Stimulated activated CD8-positive, alpha-beta memory T cell treated with anti-CD3 and anti-CD28 coated beads, Interleukin-2, amount 100 ng/mL, for 48 hours (primary cell): ENCODE measurements around the gene KIF1A.

Source experiments
- DNase-seq, 2 donors: peaks; one replicate each; pipeline ENCODE4 v3.0.0-alpha.2; 2020; ENCODE audit warnings: low read depth in 2 of 2

Gene KIF1A, protein sequence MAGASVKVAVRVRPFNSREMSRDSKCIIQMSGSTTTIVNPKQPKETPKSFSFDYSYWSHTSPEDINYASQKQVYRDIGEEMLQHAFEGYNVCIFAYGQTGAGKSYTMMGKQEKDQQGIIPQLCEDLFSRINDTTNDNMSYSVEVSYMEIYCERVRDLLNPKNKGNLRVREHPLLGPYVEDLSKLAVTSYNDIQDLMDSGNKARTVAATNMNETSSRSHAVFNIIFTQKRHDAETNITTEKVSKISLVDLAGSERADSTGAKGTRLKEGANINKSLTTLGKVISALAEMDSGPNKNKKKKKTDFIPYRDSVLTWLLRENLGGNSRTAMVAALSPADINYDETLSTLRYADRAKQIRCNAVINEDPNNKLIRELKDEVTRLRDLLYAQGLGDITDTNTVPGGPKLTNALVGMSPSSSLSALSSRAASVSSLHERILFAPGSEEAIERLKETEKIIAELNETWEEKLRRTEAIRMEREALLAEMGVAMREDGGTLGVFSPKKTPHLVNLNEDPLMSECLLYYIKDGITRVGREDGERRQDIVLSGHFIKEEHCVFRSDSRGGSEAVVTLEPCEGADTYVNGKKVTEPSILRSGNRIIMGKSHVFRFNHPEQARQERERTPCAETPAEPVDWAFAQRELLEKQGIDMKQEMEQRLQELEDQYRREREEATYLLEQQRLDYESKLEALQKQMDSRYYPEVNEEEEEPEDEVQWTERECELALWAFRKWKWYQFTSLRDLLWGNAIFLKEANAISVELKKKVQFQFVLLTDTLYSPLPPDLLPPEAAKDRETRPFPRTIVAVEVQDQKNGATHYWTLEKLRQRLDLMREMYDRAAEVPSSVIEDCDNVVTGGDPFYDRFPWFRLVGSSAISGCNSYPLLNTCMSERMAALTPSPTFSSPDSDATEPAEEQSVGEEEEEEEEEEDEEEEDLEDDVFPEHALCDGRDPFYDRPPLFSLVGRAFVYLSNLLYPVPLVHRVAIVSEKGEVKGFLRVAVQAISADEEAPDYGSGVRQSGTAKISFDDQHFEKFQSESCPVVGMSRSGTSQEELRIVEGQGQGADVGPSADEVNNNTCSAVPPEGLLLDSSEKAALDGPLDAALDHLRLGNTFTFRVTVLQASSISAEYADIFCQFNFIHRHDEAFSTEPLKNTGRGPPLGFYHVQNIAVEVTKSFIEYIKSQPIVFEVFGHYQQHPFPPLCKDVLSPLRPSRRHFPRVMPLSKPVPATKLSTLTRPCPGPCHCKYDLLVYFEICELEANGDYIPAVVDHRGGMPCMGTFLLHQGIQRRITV (N-terminal part only)

DNA sequence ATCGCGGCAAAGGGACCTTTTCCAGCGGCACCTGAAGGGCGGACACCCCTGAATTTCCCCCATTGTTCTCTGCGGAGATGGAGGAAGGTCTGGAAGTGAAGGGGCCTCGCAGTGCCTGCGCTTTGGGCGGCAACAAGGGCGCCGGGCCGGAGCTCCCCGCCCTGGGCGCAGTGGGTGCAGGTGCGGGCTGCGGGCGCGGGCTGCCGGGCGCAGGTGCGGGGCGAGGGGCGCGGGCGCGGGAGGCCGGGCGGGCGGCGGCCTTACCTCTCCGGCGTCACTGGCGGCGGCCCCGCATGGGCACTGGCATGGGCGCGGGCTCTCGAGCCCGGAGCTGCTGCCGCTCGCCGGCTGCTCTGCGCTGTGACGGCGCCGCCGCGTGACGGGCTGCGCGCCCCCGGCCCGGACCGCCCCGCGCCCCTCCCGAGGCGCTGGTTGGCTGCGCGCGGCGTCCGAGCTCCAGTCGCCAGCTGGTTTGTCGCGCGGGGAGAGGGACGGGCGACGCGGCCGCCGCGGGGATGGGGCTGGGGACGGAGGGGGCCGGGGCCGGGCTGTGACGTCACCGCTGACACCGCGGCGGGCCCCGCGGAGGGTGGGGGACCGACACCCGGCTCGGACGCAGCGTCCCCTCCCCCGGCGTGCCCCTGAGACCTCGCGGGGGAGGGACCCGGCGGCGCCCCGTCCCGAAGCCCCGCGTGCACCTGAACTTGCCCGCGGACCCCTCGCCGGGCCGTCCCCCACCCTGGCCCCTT is at the start of gene KIF1A:
TSS of gene KIF1A (minus strand) at position 362 of the 749 bp plus-strand sequence. CDS start 22,467 bp downstream, outside the sequence.
- DNase-seq, result no peak

DNA sequence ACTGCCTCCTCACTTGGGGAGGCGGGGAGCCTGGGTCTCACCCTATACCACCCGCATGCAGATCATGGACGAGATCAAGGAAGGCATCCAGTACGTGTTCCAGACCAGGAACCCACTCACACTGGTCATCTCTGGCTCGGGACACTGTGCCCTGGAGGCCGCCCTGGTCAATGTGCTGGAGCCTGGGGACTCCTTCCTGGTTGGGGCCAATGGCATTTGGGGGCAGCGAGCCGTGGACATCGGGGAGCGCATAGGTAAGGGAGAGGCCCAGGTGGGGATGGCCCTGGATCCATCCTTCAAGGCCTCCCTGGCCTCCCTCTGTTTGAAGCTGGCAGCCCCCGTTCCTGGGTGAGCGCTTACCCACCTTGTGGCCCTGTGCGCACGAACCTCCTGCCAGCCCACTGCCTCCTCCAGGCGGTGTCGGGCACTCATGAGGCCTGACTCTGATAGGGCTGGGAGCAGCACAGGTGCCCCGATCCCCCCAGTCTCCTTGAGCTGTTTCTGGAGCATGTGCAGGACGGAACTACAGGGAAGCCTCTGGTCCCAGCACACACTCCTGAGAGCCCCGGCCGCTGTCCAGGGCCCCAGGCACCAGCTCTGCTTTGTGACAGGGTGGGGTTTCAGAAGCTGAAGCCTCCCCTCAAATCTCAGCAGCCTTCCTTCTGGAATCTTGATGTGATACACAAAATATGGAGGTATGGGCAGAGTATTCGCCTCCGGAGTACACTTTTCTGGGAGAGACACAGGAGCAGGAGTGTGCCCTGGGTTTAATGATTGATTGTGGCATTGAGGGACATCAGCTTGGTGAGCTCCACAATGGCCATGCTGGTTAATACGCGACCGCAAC is 49.3 kb upstream of the KIF1A start:
- no peak for DNase-seq

DNA sequence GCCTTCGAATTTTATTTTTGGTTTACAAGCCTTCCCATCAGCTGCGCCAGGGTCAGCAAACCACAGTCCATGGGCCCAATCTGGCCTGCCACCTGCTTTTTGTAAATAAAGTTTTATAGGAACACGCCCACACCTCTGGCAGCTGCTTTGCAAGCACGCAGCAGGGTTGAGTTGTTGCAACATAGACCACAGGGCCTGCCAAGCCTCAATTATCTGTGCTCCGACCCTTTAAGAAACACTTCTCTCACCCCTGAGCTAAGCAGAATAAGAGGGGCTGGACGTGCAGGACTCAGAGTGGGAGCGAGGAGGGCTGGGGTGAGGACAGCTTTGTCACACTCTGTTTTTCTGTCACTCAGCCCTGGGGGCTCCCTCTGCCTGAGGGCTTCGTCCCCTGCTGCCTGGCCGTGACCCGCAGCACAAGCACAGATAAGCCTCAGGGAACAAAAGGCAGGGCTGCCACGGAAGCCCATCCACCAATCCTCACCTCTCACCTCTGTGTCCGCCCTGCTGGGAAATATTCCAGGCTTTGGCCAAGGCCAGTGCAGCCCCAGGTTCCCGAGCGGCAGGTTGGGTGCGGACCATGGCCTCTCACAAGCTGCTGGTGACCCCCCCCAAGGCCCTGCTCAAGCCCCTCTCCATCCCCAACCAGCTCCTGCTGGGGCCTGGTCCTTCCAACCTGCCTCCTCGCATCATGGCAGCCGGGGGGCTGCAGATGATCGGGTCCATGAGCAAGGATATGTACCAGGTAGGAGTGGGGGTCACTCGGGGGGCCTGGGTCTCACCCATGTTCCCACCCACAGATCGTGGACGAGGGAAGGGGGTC is 48.5 kb upstream of the KIF1A start, which contains the start of gene AGXT:
TSS of gene AGXT (plus strand) at position 539 of the 823 bp plus-strand sequence. CDS start at position 581, 42 bp downstream.
- DNase-seq, result no peak

DNA sequence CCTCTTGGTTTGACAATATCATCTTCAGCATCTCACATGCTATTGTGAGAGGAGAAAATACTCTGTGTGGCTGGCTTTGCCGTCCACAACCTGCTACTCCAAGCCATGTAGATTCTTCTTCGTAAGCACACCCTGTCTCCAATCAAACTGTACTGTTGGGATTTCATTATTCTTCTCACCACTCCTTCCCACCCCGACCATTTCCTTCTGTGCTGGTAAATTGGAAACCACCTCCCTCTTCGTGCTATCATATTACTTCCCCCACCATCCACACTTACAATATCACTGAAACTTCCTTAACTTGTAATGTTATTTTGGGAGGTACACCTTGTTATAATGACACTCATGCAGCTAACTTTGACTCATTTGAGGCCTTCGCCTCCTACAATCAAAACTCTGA is 45.4 kb upstream of the KIF1A start:
- DNase-seq, result no peak

DNA sequence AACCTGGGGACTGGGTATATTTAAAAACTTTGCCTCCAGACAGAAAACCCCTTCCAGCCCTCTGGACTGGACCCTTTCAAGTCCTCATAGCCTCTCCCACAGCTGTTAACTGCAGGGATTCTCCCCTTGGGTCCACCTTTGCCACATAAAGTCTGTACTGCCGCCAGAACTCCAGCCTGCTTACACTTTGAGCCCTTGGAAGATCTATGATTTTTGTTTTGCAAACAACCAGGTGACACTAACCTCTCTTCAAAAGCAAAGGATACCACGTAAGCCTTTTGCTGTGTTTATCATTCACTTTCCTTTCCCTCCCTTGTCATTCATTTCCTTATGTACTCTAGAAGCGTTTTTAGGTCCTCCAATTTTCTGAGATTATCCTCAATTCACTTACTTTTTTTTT is 44.5 kb upstream of the KIF1A start:
- DNase-seq, result no peak

DNA sequence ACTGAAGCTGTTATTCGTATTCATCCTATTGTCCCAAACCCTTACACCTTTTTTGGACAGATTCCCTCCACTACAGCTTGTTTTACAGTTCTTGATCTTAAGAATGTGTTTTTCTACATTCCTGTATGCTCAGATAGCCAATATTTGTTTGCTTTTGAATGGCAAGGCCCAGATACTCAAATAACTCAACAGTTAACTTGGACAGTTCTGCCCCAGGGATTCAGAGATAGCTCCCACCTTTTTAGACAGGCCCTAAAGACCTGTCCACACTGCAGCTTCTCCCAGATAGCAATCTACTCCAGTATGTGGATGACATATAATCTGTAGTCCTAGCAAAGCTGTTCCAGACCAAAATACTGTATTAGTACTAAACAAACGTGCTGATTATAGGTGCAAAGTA is 41.5 kb upstream of the KIF1A start:
- DNase-seq, result no peak

DNA sequence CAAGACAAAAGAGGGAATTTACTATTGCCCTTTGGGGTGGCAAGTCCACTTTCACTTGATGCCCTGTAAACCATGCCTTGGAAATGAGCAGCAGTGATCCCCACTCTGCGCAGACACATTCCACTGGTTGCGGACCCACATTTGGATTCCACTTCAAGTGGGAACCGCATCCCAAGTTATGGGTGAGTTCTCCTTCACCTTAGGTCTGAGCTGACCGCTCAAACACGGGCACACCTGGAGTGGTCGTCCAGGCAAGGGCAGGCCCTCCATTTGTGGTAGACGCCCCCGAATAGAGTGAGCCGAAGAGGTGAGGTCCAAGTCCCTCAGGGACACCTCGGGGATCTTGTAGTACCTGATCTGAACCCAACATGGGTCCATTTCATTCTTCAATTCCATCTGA is 38.9 kb upstream of the KIF1A start:
- no peak for DNase-seq

DNA sequence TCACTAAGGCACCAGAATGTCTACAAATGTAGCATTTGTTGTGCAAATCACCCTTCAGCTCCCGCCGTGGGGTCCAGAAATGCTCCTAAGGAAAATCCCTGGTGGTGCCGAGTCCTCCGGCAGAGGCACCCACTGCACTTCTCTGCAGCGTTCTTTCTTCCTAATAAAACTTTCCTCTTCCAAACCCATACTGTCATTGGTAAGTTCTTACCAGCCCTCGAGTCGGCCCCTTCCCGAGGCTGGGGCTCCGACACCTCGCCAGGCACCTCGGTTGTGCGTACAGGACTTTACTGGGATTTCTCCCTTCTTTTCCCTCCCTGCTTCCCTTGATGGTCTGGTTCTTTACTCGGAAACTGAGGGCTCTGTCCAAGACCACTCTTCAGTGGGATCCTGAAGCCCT is 38.3 kb upstream of the KIF1A start:
- no peak for DNase-seq

DNA sequence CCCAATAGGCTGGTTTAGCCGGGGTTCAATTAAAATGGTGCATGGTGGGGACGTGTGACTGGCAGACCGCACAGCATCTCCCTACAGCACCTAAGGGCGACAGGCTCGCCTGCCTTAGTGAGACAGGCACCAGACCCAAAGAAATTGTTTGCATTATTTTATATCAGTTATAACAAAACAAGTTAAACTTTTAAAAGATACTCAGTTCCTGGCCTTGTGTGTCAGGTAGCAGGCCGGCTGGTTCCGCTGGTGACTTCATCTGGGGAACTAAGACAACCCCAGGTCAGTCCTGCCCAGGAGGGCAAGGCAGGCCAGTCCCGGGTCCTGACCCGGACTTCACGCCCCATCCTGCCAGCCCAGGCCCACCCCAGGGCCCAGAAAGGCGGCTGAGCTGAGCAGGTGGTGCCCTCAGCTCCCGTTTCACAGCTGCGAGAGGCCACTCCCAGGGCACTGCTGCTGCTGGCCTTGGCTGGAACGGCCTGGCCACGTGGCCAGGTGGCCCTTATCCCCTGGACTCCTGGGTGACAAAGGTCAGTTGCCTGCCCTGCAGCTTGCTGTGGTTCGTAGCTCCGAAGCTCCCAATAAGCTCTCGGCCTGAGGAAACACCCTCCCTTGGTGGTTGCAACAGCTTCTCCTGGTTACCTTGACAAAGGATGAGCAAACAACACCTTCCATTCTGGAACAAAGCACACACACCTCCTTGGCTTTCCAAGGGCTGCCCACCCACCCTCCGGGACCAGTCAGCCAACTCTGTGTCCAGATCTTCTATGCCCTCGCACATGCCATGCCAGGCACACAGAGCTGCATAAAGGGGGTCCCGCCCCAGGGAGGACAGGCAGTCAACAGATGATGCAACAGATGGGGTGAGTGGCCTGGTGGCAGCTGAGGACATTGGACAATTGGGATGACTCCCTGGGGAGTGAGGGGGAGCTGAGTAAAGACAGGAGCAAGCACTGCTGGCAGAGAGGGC is 37.3 kb upstream of the KIF1A start:
- no peak for DNase-seq

DNA sequence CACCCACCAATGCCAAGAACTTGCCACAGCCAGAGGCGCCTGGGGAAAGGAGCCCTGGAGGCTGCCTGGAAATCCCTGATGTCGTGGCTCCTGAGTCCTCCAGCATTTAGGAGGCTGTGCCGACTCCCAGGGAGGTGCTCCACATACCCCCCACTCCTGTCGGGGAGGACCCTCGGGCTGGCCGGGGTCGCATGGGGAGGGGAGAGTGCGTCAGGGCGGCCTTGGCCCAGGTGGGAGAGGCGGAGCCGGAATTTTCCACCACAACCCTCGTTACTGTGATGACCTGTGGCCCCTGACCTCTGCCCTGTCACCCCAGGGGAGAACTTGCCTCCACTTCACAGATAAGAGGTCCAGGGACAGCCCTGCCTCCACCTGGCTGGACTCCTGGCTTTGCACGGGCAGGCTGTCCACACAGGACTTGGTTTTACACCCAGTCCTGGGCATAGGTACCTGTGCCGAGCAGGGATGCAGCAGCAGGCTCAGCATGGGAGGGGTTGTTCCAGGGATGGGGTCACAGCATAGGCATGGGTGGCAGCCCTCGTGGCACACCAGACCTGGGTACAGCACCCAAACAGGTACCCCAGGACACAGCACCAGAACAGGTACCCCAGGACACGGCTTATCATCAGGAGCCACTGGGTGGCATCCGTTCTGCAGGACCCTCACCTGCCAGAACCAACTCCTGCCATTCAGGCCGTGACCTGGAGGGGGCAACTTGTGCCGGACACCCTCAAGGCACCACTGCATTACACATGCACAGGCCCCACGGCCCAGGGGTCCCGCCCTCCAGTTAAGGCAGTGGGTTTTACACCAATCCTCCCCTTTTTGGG is 36.3 kb upstream of the KIF1A start:
- no peak for DNase-seq

DNA sequence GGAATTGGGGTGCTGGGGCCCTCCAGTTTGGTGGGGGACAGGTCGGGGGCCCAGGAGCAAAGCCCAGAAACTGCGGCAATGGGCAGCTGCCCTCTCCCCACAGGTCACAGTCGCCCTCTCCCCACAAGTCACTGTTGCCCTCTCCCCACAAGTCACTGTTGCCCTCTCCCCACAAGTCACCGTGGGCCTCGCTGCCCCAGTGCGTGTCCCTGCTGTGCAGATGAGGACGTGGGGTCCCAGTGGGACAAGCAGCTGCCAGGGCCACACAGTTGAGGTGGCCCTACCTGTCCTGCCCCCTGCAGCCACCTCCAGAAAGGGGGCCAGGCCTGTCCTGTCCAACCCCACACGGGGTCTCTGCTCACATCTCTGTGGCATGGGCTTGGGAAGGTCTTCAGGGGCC is 35.7 kb upstream of the KIF1A start:
- DNase-seq, result no peak

DNA sequence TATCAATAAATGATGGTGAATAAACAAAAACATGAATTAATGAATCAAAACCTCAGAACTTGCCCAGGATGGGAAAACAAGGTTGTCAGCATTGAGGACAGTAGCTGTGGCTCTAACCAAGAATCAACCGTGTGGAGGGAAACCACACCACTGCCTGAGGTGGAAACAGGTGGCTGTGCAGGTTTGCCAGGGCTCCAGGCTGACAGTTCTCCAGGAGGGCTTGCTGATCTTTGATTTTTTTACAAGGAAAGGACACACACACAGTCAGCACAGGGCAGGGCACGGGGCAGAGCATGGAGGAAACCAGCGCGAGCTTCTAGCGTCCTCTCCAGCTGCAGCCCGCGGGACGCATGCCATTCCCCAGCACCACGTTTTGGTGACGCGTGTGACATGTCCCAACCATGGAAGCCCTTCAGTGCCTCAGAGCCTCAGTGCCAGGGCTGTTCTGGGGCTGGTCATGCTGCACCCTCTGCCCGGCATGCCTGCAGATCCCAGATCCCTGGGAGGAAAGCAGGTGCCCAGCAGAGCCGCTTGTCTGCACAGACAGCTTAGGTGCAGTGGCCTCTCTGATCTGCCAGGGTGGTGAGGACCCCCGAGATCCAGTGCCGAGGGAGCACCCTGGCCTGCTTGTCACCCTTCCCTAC is 32.8 kb upstream of the KIF1A start:
- DNase-seq, result no peak

DNA sequence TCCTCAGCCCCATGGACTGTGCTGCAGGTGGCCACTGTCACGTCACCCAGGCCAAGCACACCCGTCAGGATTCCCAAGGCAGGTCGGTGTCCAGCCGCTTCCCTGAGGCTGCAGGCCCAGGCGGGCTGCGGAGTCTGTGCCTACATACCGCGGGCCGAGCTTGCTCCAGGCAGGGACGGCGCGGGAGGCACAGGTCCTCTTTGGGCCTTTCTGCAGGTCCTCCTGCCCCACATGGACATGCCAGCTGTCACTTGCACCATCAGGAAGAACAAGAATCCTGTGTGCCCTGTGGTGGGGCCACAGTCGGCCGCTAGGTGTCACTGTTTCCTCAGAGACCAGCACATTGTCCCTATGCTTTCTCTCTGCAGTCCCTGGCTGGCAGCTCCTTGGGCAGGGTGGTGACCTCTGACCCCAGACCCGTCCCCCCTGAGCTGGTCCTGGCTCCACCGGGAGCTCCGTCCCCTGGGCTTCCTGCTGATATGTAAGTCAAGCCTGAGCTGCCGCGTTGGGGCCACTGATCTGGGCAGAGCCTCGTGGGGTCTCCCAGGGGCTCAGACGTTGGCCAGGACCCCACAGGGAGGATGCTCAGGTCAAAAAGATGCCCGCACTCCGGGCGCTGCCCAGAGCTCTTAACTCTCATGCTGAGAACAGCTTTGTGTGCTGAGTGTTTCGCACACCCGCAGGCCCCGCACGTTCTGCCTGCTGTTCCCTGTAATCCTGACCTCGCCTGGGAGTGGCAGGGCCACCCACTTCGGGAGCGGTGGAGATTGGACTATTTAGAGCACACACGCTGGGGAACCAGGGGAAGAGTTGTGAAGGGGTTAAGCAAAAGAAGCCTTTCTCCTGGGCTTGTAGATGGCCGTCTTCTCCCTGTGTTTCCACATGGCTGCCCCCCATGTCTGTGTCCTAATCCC is 31.3 kb upstream of the KIF1A start:
- DNase-seq, result peak; percentile 74 to 77

DNA sequence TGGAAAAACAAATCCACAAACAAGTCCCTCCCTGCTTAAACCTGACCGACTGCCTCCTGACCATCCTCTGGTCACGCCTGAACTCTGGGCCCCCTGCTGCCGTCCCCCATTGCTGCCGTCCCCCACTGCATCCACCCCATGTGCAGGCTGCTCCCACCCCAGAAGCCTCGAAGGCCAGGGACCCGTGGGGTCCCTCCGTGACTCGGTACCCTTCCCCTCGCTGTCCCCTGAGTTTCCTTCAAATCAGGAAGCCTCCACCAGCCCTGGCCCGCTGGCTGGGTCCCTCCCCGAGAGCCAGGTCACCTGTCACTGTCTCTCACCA is 30.7 kb upstream of the KIF1A start:
- no peak for DNase-seq

DNA sequence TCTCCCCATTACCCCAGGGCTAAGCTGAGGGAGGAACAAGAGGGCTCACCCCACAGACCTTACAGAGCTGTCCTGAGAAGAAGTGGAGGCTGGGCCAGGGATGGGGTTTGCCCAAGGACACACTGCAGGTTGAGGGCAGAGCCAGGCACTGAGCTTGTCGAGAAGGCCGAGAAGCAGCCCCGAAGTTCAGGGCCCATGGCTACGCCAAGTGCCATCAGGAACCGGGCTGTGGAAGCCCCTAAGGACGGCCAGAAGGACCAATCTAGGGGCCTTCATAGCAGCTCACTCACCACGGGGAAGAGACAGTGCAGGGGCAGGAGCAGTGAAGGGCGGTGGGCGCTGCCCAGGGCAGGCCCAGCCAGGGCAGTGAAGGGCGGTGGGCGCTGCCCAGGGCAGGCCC is 30.0 kb upstream of the KIF1A start:
- no peak for DNase-seq
